ENCODE data around the gene SIM2. TPM values are rescaled to one million over a fixed set of nuclear protein-coding genes. Genes with fewer than 3 reads are reported as not detected.

The SIM2 gene
- total and polyA plus RNA-seq, 2 experiments from 2014 or later: 0.16 to 0.49 TPM

GRCh38 chr21:36732217-36732616 lies 33.3 kb downstream of the SIM2 start:
- H3K79me2 ChIP-seq (replicated peaks; ENCODE audit: insufficient read depth): no peaks in the 10 kb centered on the region
- no peak for ATAC-seq
- no peak overlapping the region for H3K4me3 ChIP-seq
- Mint-ChIP-seq H3K27ac (no peak overlapping the region), H3K4me3 (no peak overlapping the region), H3K4me1 (no peaks in the 10 kb centered on the region; the same call in 2 of the 3 replicates), H3K9me3 (no peaks in the 10 kb centered on the region), H3K27me3 (ENCODE audit: insufficient read depth, low read depth, poor library complexity) (peaks cover 3% of the 10 kb centered on the region), H3K36me3 (ENCODE audit: low read depth) (no peaks in the 10 kb centered on the region)
- H3F3A ChIP-seq (replicated peaks; ENCODE audit: low read depth): no peaks in the 10 kb centered on the region
- TF ChIP-seq ZNF462 (CRISPR knock-in tag; IDR thresholded peaks at IDR 0.05): no peak
- no peak for TF ChIP-seq CTCF (conservative IDR thresholded peaks at IDR 0.05; ENCODE audit: low read depth in 2 of 2)
- TF ChIP-seq NANOG (IDR thresholded peaks at IDR 0.05; ENCODE audit: borderline replicate concordance): no peak
- TF ChIP-seq STAT1 (IDR thresholded peaks at IDR 0.05; ENCODE audit: unreplicated experiment): no peak
- no peaks in the 10 kb centered on the region for H3K4me1 ChIP-seq (ENCODE audit: insufficient read depth)
- H3K4me2 ChIP-seq: no peak overlapping the region
- no peak for DNase-seq (ENCODE audit: low spot score)
- no peaks in the 10 kb centered on the region for H3K9me2 ChIP-seq (ENCODE audit: insufficient read depth)
- H4K20me1 ChIP-seq (replicated peaks; ENCODE audit: insufficient read depth): no peaks in the 10 kb centered on the region
- H2AFZ ChIP-seq: no peak overlapping the region
- no peaks in the 10 kb centered on the region for H3K36me3 ChIP-seq (ENCODE audit: insufficient read depth)
- no peak overlapping the region for H3K27ac ChIP-seq (ENCODE audit: low read depth)
- H3K27me3 ChIP-seq (ENCODE audit: insufficient read depth): no peaks in the 10 kb centered on the region

GRCh38 chr21:36732761-36733160 lies 33.8 kb downstream of the SIM2 start:
- ATAC-seq (no peak), DNase-seq (ENCODE audit: low spot score) (no peak)
- no peaks in the 10 kb centered on the region for H3K9me3 Mint-ChIP-seq
- Histone ChIP-seq H3K4me3 (no peak overlapping the region), H3F3A (replicated peaks; ENCODE audit: low read depth) (no peaks in the 10 kb centered on the region), H4K20me1 (replicated peaks; ENCODE audit: insufficient read depth) (no peaks in the 10 kb centered on the region), H3K4me2 (no peak overlapping the region), H3K27me3 (ENCODE audit: insufficient read depth) (no peaks in the 10 kb centered on the region), H3K27ac (ENCODE audit: low read depth) (no peak overlapping the region), H2AFZ (no peak overlapping the region), H3K4me1 (ENCODE audit: insufficient read depth) (no peaks in the 10 kb centered on the region), H3K79me2 (replicated peaks; ENCODE audit: insufficient read depth) (no peaks in the 10 kb centered on the region), H3K9me2 (ENCODE audit: insufficient read depth) (no peaks in the 10 kb centered on the region), H3K36me3 (ENCODE audit: insufficient read depth) (no peaks in the 10 kb centered on the region)
- H3K27me3 Mint-ChIP-seq (ENCODE audit: insufficient read depth, low read depth, poor library complexity): peaks cover 3% of the 10 kb centered on the region
- H3K4me3 Mint-ChIP-seq: no peak overlapping the region
- H3K36me3 Mint-ChIP-seq (ENCODE audit: low read depth): no peaks in the 10 kb centered on the region
- no peak overlapping the region for H3K27ac Mint-ChIP-seq
- H3K4me1 Mint-ChIP-seq: no peaks in the 10 kb centered on the region; the same call in 2 of the 3 replicates
- TF ChIP-seq POLR2AphosphoS5 (IDR thresholded peaks at IDR 0.05; ENCODE audit: low read depth): no peak
- TF ChIP-seq ZNF331 (CRISPR knock-in tag; IDR thresholded peaks at IDR 0.05; ENCODE audit: low read depth): peak; percentile 38; the same call in 1 of the 2 replicates
